Trophoblast cell (in vitro differentiated cells and primary cell): ENCODE data around the gene OR5H2.

Experiments
- DNase-seq, 2 donors: peaks; one replicate each; pipeline ENCODE4 v3.0.0-alpha.2; 2016
- H2AFZ ChIP-seq: 2 replicates; pipeline ENCODE4 v1.6.1; 2013; ENCODE audit warnings: low read length, moderate library complexity, mild to moderate bottlenecking; ENCODE audit not compliant: insufficient read depth, poor library complexity
- H2AK5ac ChIP-seq: 2 replicates; pipeline ENCODE4 v1.6.1; 2013; ENCODE audit warnings: mild to moderate bottlenecking, low read length
- H2BK120ac ChIP-seq: 2 replicates; pipeline ENCODE4 v1.6.1; 2013; ENCODE audit warnings: low read length, mild to moderate bottlenecking, moderate library complexity; ENCODE audit not compliant: insufficient read depth, poor library complexity
- H2BK12ac ChIP-seq: 2 replicates; pipeline ENCODE4 v1.6.1; 2013; ENCODE audit warnings: mild to moderate bottlenecking, low read length, moderate library complexity
- H2BK5ac ChIP-seq: 2 replicates; pipeline ENCODE4 v1.6.1; 2013; ENCODE audit warnings: low read length, low read depth, moderate library complexity, mild to moderate bottlenecking; ENCODE audit not compliant: poor library complexity
- H3K14ac ChIP-seq: 2 replicates; pipeline ENCODE4 v1.6.1; 2013; ENCODE audit warnings: mild to moderate bottlenecking, low read length
- H3K18ac ChIP-seq: 2 replicates; pipeline ENCODE4 v1.6.1; 2013; ENCODE audit warnings: mild to moderate bottlenecking, low read length
- H3K23ac ChIP-seq: 2 replicates; pipeline ENCODE4 v1.6.1; 2013; ENCODE audit warnings: low read length
- H3K27ac ChIP-seq: 2 replicates; pipeline ENCODE4 v1.5.1; 2013; ENCODE audit warnings: low read depth, mild to moderate bottlenecking, inconsistent platforms, low read length, moderate library complexity
- H3K27me3 ChIP-seq: 2 replicates; pipeline ENCODE4 v1.6.1; 2013; ENCODE audit warnings: inconsistent platforms, mild to moderate bottlenecking, low read length, moderate library complexity; ENCODE audit not compliant: insufficient read depth
- H3K36me3 ChIP-seq, 2 experiments: 1 replicate in 1 of 2; 2 replicates in 1 of 2; pipeline ENCODE4 v1.6.1; 2013; ENCODE audit warnings: low read length in 2 of 2, mild to moderate bottlenecking in 2 of 2, moderate library complexity in 1 of 2; ENCODE audit not compliant: insufficient read depth in 2 of 2, control insufficient read depth in 1 of 2
- H3K4ac ChIP-seq: 2 replicates; pipeline ENCODE4 v1.6.1; 2013; ENCODE audit warnings: low read depth, mild to moderate bottlenecking, low read length, moderate library complexity
- H3K4me1 ChIP-seq, 2 experiments: 1 replicate in 1 of 2; 2 replicates in 1 of 2; pipeline ENCODE4 v1.6.1; 2013; ENCODE audit warnings: low read length in 2 of 2, mild to moderate bottlenecking in 2 of 2, moderate library complexity in 1 of 2; ENCODE audit not compliant: insufficient read depth in 2 of 2, control insufficient read depth in 1 of 2
- H3K4me2 ChIP-seq: 2 replicates; pipeline ENCODE4 v1.6.1; 2013; ENCODE audit warnings: inconsistent platforms, mild to moderate bottlenecking, low read length, moderate library complexity
- H3K4me3 ChIP-seq: 2 replicates; pipeline ENCODE4 v1.5.1; 2013; ENCODE audit warnings: mild to moderate bottlenecking, low read depth, low read length, inconsistent platforms
- H3K79me1 ChIP-seq: one replicate; pipeline ENCODE4 v1.6.1; 2013; ENCODE audit warnings: low read length
- H3K79me2 ChIP-seq: 2 replicates; pipeline ENCODE4 v1.6.1; 2013; ENCODE audit warnings: low read length, mild to moderate bottlenecking; ENCODE audit not compliant: control insufficient read depth, insufficient read depth, poor library complexity
- H3K9ac ChIP-seq: 2 replicates; pipeline ENCODE4 v1.6.1; 2013; ENCODE audit warnings: mild to moderate bottlenecking, low read length
- H3K9me3 ChIP-seq: 2 replicates; pipeline ENCODE4 v1.6.1; 2013; ENCODE audit warnings: low read depth, mild to moderate bottlenecking, control low read depth, inconsistent platforms, low read length; ENCODE audit not compliant: insufficient read depth
- H4K12ac ChIP-seq: 2 replicates; pipeline ENCODE4 v1.6.1; 2013; ENCODE audit warnings: low read depth, mild to moderate bottlenecking, low read length, moderate library complexity
- H4K8ac ChIP-seq: 2 replicates; pipeline ENCODE4 v1.6.1; 2013; ENCODE audit warnings: low read depth, mild to moderate bottlenecking, low read length, moderate library complexity
- H4K91ac ChIP-seq: one replicate; pipeline ENCODE4 v1.6.1; 2013; ENCODE audit warnings: low read depth, mild to moderate bottlenecking, low read length, moderate library complexity
- WGBS: extraction: QIAGEN DNeasy Blood & Tissue Kit; methylation state at CpG from one replicate; pipeline ENCODE4 v1.1.7; 2013; ENCODE audit warnings: missing lambda C conversion rate; ENCODE audit not compliant: insufficient read length, insufficient coverage; ENCODE audit errors: extremely low coverage; 5-methylcytosine and 5-hydroxymethylcytosine counted together

Gene OR5H2

GRCh38 chr3:98262046-98262445, 20.3 kb upstream of the OR5H2 start:
- Histone ChIP-seq H2BK12ac (no peak overlapping the region), H3K14ac (no peak overlapping the region), H2BK5ac (no peak overlapping the region), H2AK5ac (no peak overlapping the region), H3K9me3 (no peaks in the 10 kb centered on the region), H3K36me3 (no peaks in the 10 kb centered on the region), H4K8ac (no peak overlapping the region), H3K9ac (no peak overlapping the region), H3K79me2 (no peaks in the 10 kb centered on the region), H3K4me2 (no peak overlapping the region), H3K4me1 (no peaks in the 10 kb centered on the region), H3K4me3 (no peak overlapping the region), H4K12ac (no peak overlapping the region), H2BK120ac (no peak overlapping the region), H3K18ac (no peak overlapping the region), H3K79me1 (no peaks in the 10 kb centered on the region), H2AFZ (no peak overlapping the region), H3K27me3 (no peaks in the 10 kb centered on the region), H3K23ac (no peak overlapping the region), H4K91ac (no peak overlapping the region), H3K27ac (no peak overlapping the region), H3K4ac (no peak overlapping the region)
- WGBS = no CpG with 5 or more reads among the region's 2 CpGs
- no peak for DNase-seq

- no peak within 1 kb of the TSS for H3K18ac ChIP-seq
- 100% methylated on average over 1 of the region's 3 CpGs for WGBS
- H3K4me3 ChIP-seq = no peak within 1 kb of the TSS
- H3K4me2 ChIP-seq = no peak within 1 kb of the TSS
- H3K79me1 ChIP-seq = no peaks in the 10 kb centered on the region
- H2BK5ac ChIP-seq = no peak within 1 kb of the TSS
- no peaks in the 10 kb centered on the region for H3K9me3 ChIP-seq
- no peak within 1 kb of the TSS for H3K27ac ChIP-seq
- H4K91ac ChIP-seq = no peak within 1 kb of the TSS
- no peak within 1 kb of the TSS for H2AFZ ChIP-seq
- no peak within 1 kb of the TSS for H3K14ac ChIP-seq
- no peak within 1 kb of the TSS for H4K12ac ChIP-seq
- H3K9ac ChIP-seq = no peak within 1 kb of the TSS
- DNase-seq = no peak
- H3K4ac ChIP-seq = no peak within 1 kb of the TSS
- H3K23ac ChIP-seq = no peak within 1 kb of the TSS
- H3K36me3 ChIP-seq = no peaks in the 10 kb centered on the region
- no peaks in the 10 kb centered on the region for H3K79me2 ChIP-seq
- no peak within 1 kb of the TSS for H4K8ac ChIP-seq
- no peaks in the 10 kb centered on the region for H3K27me3 ChIP-seq
- H2AK5ac ChIP-seq = no peak within 1 kb of the TSS
- no peak within 1 kb of the TSS for H2BK12ac ChIP-seq
- no peaks in the 10 kb centered on the region for H3K4me1 ChIP-seq
- no peak within 1 kb of the TSS for H2BK120ac ChIP-seq
These were observed 18.4 kb upstream of the OR5H2 start, which contains the start of gene OR5H6 for GRCh38 chr3:98263944-98264343. OR5H6 (plus strand) TSS chr3:98264244; CDS start chr3:98264333, 89 bp downstream.

- Histone ChIP-seq H3K27ac (no peak overlapping the region), H3K79me2 (no peaks in the 10 kb centered on the region), H3K18ac (no peak overlapping the region), H3K23ac (no peak overlapping the region), H3K4ac (no peak overlapping the region), H2AFZ (no peak overlapping the region), H3K27me3 (no peaks in the 10 kb centered on the region), H4K91ac (no peak overlapping the region), H4K12ac (no peak overlapping the region), H3K36me3 (no peaks in the 10 kb centered on the region), H2BK120ac (no peak overlapping the region), H3K14ac (no peak overlapping the region), H2BK5ac (no peak overlapping the region), H3K9me3 (no peaks in the 10 kb centered on the region), H2AK5ac (no peak overlapping the region), H3K4me3 (no peak overlapping the region), H3K79me1 (no peaks in the 10 kb centered on the region), H3K4me2 (no peak overlapping the region), H3K9ac (no peak overlapping the region), H4K8ac (no peak overlapping the region), H3K4me1 (peaks cover 4% of the 10 kb centered on the region in 2 experiments), H2BK12ac (no peak overlapping the region)
- WGBS = no CpG with 5 or more reads among the region's 3 CpGs
- DNase-seq = no peak
These were observed 12.5 kb upstream of the OR5H2 start for GRCh38 chr3:98269846-98270245.

- H3K14ac ChIP-seq = no peak overlapping the region
These were observed 10.2 kb upstream of the OR5H2 start for GRCh38 chr3:98272126-98272525.

More at GRCh38 chr3:98272126-98272525, 10.2 kb upstream of the OR5H2 start:
- Histone ChIP-seq H3K4ac (no peak overlapping the region), H2AFZ (no peak overlapping the region), H2BK12ac (no peak overlapping the region), H2BK120ac (no peak overlapping the region), H2BK5ac (no peak overlapping the region), H3K36me3 (no peaks in the 10 kb centered on the region), H3K9ac (no peak overlapping the region), H3K9me3 (no peaks in the 10 kb centered on the region), H3K27ac (no peak overlapping the region), H3K4me1 (peaks cover 4% of the 10 kb centered on the region in 2 experiments), H3K23ac (no peak overlapping the region), H3K4me3 (no peak overlapping the region), H3K4me2 (no peak overlapping the region), H3K27me3 (no peaks in the 10 kb centered on the region), H3K18ac (no peak overlapping the region), H4K12ac (no peak overlapping the region), H4K8ac (no peak overlapping the region), H3K79me1 (no peaks in the 10 kb centered on the region), H2AK5ac (no peak overlapping the region), H4K91ac (no peak overlapping the region), H3K79me2 (no peaks in the 10 kb centered on the region)
- peak; percentile 66 to 81 for DNase-seq
- no CpG with 5 or more reads among the region's 3 CpGs for WGBS
